22Rv1 (cell line): ENCODE results near the gene EFS.

Experiments used
- CTCF ChIP-seq: fragments of 450-650 bp; IDR thresholded peaks from 2 replicates; pipeline ENCODE4 v1.5.1; 2017; ENCODE audit warnings: mild to moderate bottlenecking
- ZFX ChIP-seq: fragments of 450-650 bp; IDR thresholded peaks from 2 replicates; pipeline ENCODE4 v1.6.1; 2017; ENCODE audit warnings: antibody characterized with exemption, borderline replicate concordance

DNA sequence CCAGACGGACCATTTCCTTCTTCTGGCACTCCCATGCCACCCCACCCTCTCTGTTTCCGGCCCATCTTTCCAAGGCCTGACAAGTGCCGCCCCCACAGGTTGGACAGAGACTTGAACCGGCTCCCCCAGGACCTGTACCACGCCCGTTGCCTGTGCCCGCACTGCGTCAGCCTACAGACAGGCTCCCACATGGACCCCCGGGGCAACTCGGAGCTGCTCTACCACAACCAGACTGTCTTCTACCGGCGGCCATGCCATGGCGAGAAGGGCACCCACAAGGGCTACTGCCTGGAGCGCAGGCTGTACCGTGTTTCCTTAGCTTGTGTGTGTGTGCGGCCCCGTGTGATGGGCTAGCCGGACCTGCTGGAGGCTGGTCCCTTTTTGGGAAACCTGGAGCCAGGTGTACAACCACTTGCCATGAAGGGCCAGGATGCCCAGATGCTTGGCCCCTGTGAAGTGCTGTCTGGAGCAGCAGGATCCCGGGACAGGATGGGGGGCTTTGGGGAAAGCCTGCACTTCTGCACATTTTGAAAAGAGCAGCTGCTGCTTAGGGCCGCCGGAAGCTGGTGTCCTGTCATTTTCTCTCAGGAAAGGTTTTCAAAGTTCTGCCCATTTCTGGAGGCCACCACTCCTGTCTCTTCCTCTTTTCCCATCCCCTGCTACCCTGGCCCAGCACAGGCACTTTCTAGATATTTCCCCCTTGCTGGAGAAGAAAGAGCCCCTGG lies 10.7 kb upstream of the EFS start:
- TF ChIP-seq CTCF (no peak), ZFX (no peak)
